Measurements from ENCODE around the gene UBR2.
A peak's percentile ranks its signal among the peaks of the same experiment; 100 is the strongest.
"Not testable (repeated sequence)": the region's sequence is repeated elsewhere in the genome, so short reads cannot be mapped to it uniquely, and the experiment has no call there.

The UBR2 gene

DNA sequence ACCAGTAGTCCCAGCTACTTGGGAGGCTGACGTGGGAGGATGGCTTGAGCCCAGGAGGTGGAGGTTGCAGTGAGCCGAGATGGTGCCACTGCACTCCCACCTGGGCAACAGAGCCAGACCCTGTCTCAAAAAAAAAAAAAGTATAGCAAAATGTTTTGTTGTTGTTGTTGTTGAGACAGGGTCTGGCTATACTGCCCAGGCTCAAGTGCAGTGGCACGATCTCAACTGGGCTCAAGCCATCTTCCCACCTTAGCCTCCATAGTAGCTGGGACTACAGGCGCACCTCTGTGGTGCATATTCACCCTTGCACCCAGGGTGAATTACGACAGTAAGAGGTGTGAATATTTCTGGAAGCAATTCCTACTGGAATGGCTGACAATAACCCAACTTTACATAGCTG is 11.4 kb upstream of the UBR2 start:
- H3K4me3 ChIP-seq (ENCODE audit: control insufficient read depth, low read depth, low read length), result no peak overlapping the region
- DNase-seq (ENCODE audit: low read depth), result no peak
- TF ChIP-seq CTCF (IDR thresholded peaks at IDR 0.05; ENCODE audit: control insufficient read depth, insufficient read depth, low read depth, low read length, missing control alignments), result no peak

GRCh38 chr6:42555477-42556457 is 8.1 kb upstream of the UBR2 start:
- no peak overlapping the region for H3K4me3 ChIP-seq (ENCODE audit: control insufficient read depth, low read depth, low read length)
- DNase-seq (ENCODE audit: low read depth), result no peak
- TF ChIP-seq CTCF (IDR thresholded peaks at IDR 0.05; ENCODE audit: control insufficient read depth, insufficient read depth, low read depth, low read length, missing control alignments), result no peak

DNA sequence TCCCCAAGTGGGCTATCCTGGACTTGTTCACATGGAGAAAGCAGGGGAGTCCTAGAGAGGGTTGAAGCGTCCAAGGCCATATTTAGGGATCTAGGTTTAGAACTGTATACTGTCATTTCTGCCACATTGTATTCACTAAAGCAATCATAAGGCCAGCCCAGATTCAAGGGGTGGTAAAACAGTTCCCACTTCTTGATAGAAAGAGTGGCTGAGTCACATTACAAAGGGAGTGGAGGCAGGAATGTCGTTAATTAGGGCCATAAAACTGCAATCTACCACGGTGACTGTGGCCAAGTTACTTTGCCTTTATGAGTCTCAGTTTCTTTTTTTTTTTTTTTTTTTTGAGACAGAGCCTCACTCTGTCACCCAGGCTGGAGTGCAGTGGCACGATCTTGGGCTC is 7.4 kb upstream of the UBR2 start:
- no peak for DNase-seq (ENCODE audit: low read depth)
- no peak for TF ChIP-seq CTCF (IDR thresholded peaks at IDR 0.05; ENCODE audit: control insufficient read depth, insufficient read depth, low read depth, low read length, missing control alignments)

DNA sequence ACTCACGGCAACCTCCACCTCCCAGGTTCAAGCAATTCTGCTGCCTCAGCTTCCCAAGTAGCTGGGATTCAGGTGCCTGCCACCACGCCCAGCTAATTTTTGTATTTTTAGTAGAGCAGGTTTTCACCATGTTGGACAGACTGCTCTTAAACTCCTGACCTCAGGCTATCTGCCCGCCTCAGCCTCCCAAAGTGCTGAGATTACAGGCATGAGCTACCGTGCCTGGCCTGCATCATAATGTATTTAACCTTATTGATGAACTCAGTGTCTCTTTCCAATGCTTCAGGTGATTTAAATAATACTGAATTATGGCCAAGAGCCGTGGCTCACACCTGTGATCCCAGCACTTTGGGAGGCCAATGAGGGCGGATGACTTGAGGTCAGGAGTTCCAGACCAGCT is 4.6 kb upstream of the UBR2 start:
- H3K4me3 ChIP-seq (ENCODE audit: control insufficient read depth, low read depth, low read length); DNase-seq (ENCODE audit: low read depth): not testable (repeated sequence)

More for the DNA sequence above, 7.4 kb upstream of the UBR2 start:
- H3K4me3 ChIP-seq (ENCODE audit: control insufficient read depth, low read depth, low read length), result no peak overlapping the region

DNA sequence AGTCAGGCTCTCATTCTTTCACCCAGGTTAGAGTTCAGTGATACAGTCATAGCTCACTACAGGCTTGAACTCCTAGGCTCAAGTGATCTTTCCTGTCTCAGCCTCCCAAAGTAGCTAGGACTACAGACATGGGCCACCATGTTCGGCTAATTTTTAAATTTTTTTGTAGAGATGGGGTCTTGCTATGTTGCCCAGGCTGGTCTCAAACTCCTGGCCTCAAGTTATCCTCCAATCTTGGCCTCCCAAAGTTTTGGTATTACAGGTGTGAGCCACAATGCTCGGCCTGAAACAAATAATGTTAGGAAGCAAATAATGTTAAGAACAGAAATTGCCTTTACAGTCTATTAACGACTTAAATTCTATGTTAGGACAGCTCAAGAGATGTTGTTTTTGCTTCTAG is 1.8 kb upstream of the UBR2 start:
- H3K4me3 ChIP-seq (ENCODE audit: control insufficient read depth, low read depth, low read length), result no peak overlapping the region
- DNase-seq (ENCODE audit: low read depth), result no peak
- TF ChIP-seq CTCF (IDR thresholded peaks at IDR 0.05; ENCODE audit: control insufficient read depth, insufficient read depth, low read depth, low read length, missing control alignments), result no peak

GRCh38 chr6:42562788-42563405 is 932 bp upstream of the UBR2 start:
- TF ChIP-seq CTCF (IDR thresholded peaks at IDR 0.05; ENCODE audit: control insufficient read depth, insufficient read depth, low read depth, low read length, missing control alignments), result no peak
- no peak overlapping the region for H3K4me3 ChIP-seq (ENCODE audit: control insufficient read depth, low read depth, low read length)
- DNase-seq (ENCODE audit: low read depth), result no peak

DNA sequence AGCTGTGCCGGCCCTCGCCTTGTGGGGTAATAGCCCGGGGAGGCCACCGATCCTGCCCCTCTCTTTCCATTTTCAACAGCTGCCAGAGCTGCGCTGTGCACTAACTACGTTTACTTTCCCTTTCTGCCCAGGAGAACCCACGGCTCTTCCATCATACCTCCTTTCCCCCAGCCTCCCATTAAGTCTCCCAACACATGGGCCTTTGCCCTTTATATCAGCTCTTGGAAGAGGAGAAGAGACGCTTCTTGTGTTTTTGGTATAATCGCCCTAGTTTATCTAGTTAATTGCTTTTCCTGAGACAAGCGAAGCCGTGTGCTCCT is 637 bp downstream of the UBR2 start:
- TF ChIP-seq CTCF (IDR thresholded peaks at IDR 0.05; ENCODE audit: control insufficient read depth, insufficient read depth, low read depth, low read length, missing control alignments), result no peak
- no peak for DNase-seq (ENCODE audit: low read depth)

More for the DNA sequence above, 637 bp downstream of the UBR2 start:
- peak overlapping the region; percentile 73 for H3K4me3 ChIP-seq (ENCODE audit: control insufficient read depth, low read depth, low read length)
